ENCODE data around the gene GK2.

Gene GK2

DNA sequence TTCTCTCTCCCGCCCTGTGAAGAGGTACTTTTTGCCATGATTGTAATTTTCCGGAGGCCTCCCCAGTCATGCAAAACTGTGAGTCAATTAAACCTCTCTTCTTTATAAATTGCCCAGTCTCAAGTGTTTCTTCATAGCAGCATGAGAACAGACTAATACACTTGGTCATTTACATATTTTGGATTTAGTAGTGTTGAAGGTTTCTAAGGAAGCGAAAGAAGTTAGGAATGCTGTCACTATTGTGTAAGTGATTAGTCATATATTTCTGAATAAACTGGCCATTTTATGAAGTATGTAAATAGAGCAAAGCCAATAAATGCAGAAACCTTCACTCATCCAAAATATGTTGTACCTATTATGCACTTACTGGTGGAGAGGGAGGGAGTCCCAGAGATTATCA is 34.4 kb upstream of the GK2 start:
- ChIA-PET POLR2A (no interaction called here), CTCF (no interaction called here)
- DNase-seq (ENCODE audit: extremely low spot score) = no peak
- TF ChIP-seq CTCF (IDR thresholded peaks at IDR 0.05; ENCODE audit: control extremely low read depth, extremely low read depth, low read depth, missing control alignments) = no peak

DNA sequence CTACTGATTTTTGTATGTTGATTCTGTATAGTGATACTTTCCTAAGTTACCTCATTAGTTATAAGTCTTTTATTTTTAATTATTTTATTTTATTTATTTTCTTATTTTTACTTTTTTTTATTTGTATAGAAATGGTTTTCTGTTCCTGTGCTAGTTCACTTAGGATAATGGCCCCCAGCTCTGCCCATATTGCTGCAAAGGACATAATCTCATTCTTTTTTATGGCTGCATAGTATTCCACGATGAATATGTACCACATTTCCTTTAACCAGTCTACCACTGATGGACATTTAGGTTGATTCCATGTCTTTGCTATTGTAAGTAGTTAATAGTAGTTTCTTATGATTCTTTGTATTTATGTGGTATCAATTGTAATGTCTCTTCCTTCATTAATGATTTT is 31.5 kb upstream of the GK2 start:
- no peak for DNase-seq (ENCODE audit: extremely low spot score)
- no peak for TF ChIP-seq CTCF (IDR thresholded peaks at IDR 0.05; ENCODE audit: control extremely low read depth, extremely low read depth, low read depth, missing control alignments)
- POLR2A ChIA-PET = no interaction called here
- CTCF ChIA-PET = interaction anchor here (1.6 kb wide), 1 partner anchor 19 kb away, joined by 4 read pairs; no protein-coding TSS in a partner anchor

GRCh38 chr4:79431839-79432238 is 23.8 kb upstream of the GK2 start:
- CTCF ChIA-PET = interaction anchor here (0.9 to 1.0 kb wide), 2 partner anchors 15 to 481 kb away, joined by 3 read pairs; no protein-coding TSS in a partner anchor
- no peak for DNase-seq (ENCODE audit: extremely low spot score)
- TF ChIP-seq CTCF (IDR thresholded peaks at IDR 0.05; ENCODE audit: control extremely low read depth, extremely low read depth, low read depth, missing control alignments) = no peak
- POLR2A ChIA-PET = no interaction called here

DNA sequence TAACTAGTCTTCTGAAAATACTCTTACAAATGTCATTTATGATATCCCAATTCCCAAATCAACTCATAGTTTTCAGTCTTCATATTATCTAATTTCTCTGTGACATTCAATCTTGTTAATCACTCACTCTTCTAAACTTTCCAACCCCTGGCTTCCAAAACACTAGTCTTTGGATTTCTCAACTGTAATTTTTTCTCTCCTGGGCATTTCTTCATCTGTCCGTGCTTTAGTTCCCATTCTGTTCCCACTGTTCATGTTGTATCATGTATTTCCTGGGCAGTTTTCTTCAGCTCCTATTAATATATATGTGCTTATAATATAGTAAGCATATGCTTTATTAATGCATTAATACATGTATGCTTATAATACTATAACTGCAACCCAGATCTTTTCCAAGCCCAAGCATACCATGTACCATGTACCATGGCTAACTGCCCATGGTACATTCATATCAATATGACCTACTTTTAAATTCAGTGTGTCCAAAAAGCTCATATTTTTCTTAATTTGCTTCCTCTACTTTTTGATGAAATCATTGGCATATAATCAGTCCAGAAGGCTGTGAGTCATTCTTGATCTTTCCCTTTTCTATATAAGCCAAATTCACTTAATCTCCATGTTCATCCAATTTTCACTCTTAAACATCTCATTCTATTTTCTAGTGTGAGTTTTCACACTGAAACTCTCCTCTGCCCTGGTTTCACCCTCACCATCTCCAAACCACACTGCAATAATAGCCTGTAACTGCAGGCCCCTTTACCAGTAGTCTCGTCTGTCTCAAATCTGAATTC is 21.3 kb upstream of the GK2 start:
- ChIA-PET POLR2A (no interaction called here), CTCF (interaction anchor here (0.7 to 1.1 kb wide), 3 partner anchors 13 to 27 kb away, joined by 3 to 4 read pairs (median 3); no protein-coding TSS in a partner anchor)
- no peak for TF ChIP-seq CTCF (IDR thresholded peaks at IDR 0.05; ENCODE audit: control extremely low read depth, extremely low read depth, low read depth, missing control alignments)
- no peak for DNase-seq (ENCODE audit: extremely low spot score)

- DNase-seq (ENCODE audit: extremely low spot score) = no peak
- no peak for TF ChIP-seq CTCF (IDR thresholded peaks at IDR 0.05; ENCODE audit: control extremely low read depth, extremely low read depth, low read depth, missing control alignments)
- CTCF ChIA-PET = interaction anchor here (0.9 kb wide), 1 partner anchor 9 kb away, joined by 4 read pairs; no protein-coding TSS in a partner anchor
- POLR2A ChIA-PET = no interaction called here
Observed at GRCh38 chr4:79426989-79427388, 19.0 kb upstream of the GK2 start.

DNA sequence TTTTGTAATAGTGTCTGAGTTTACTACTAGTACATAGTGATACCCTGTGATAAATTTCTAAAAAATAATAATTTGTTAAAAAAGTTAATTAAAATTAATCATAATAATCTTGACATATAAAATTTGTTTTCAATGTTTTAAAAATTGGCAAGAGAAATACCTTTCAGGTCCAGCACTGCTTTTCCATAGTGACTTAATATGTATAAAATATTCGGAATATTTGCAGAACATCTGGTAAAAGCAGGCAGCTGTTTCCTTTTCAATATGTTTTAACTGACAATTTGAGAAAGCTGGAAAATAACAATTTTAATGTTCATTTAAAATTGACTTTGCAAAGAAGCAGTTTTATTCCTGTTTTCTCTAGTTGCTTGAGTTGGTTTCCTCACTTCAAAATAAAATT is 17.6 kb upstream of the GK2 start:
- ChIA-PET POLR2A (no interaction called here), CTCF (no interaction called here)
- TF ChIP-seq CTCF (IDR thresholded peaks at IDR 0.05; ENCODE audit: control extremely low read depth, extremely low read depth, low read depth, missing control alignments) = no peak
- no peak for DNase-seq (ENCODE audit: extremely low spot score)

Data from GM10248 (cell line).